ENCODE data around the gene CTBS.
"Not testable (repeated sequence)": the region's sequence is repeated elsewhere in the genome, so short reads cannot be mapped to it uniquely, and the experiment has no call there.

Gene CTBS

GRCh38 chr1:84573967-84574842 is at the start of gene CTBS:
TSS of gene CTBS (minus strand) at chr1:84574440. CDS start at chr1:84574415, 25 bp downstream.
- peak; percentile 67 to 76 for DNase-seq (ENCODE audit: extremely low read depth in 1 of 2, low read depth in 1 of 2)

- DNase-seq (ENCODE audit: extremely low read depth in 1 of 2, low read depth in 1 of 2) = no peak
These were observed 47.3 kb upstream of the CTBS start for GRCh38 chr1:84621553-84621952.

- peak; percentile 64 to 67 for DNase-seq (ENCODE audit: extremely low read depth in 1 of 2, low read depth in 1 of 2)
These were observed 46.6 kb upstream of the CTBS start for GRCh38 chr1:84620720-84621313.

- DNase-seq (ENCODE audit: extremely low read depth in 1 of 2, low read depth in 1 of 2) = peak; percentile 38 to 80
These were observed 45.3 kb upstream of the CTBS start for GRCh38 chr1:84619383-84620102.

- no peak for DNase-seq (ENCODE audit: extremely low read depth in 1 of 2, low read depth in 1 of 2)
These were observed 43.1 kb upstream of the CTBS start for GRCh38 chr1:84617349-84617748.

- DNase-seq (ENCODE audit: extremely low read depth in 1 of 2, low read depth in 1 of 2) = no peak
These were observed 41.5 kb upstream of the CTBS start for GRCh38 chr1:84615790-84616189.

- DNase-seq (ENCODE audit: extremely low read depth in 1 of 2, low read depth in 1 of 2) = no peak
These were observed 39.6 kb upstream of the CTBS start for GRCh38 chr1:84613887-84614286.

GRCh38 chr1:84613026-84613425 is 38.8 kb upstream of the CTBS start:
- no peak for DNase-seq (ENCODE audit: extremely low read depth in 1 of 2, low read depth in 1 of 2)

GRCh38 chr1:84611796-84612195 is 37.6 kb upstream of the CTBS start:
- DNase-seq (ENCODE audit: extremely low read depth in 1 of 2, low read depth in 1 of 2) = no peak

GRCh38 chr1:84611091-84611490 is 36.9 kb upstream of the CTBS start:
- no peak for DNase-seq (ENCODE audit: extremely low read depth in 1 of 2, low read depth in 1 of 2)

GRCh38 chr1:84606977-84607376 is 32.7 kb upstream of the CTBS start:
- DNase-seq (ENCODE audit: extremely low read depth in 1 of 2, low read depth in 1 of 2) = no peak

GRCh38 chr1:84605157-84605556 is 30.9 kb upstream of the CTBS start:
- DNase-seq (ENCODE audit: extremely low read depth in 1 of 2, low read depth in 1 of 2) = no peak

GRCh38 chr1:84603941-84604830 is 29.9 kb upstream of the CTBS start:
- no peak for DNase-seq (ENCODE audit: extremely low read depth in 1 of 2, low read depth in 1 of 2)

GRCh38 chr1:84603223-84603622 is 29.0 kb upstream of the CTBS start:
- DNase-seq (ENCODE audit: extremely low read depth in 1 of 2, low read depth in 1 of 2) = no peak

- DNase-seq (ENCODE audit: extremely low read depth in 1 of 2, low read depth in 1 of 2) = no peak
These were observed 26.6 kb upstream of the CTBS start for GRCh38 chr1:84600796-84601195.

- no peak for DNase-seq (ENCODE audit: extremely low read depth in 1 of 2, low read depth in 1 of 2)
These were observed 24.9 kb upstream of the CTBS start for GRCh38 chr1:84598846-84599741.

GRCh38 chr1:84598418-84598817 is 24.2 kb upstream of the CTBS start:
- DNase-seq (ENCODE audit: extremely low read depth in 1 of 2, low read depth in 1 of 2) = no peak

- no peak for DNase-seq (ENCODE audit: extremely low read depth in 1 of 2, low read depth in 1 of 2)
These were observed 22.8 kb upstream of the CTBS start for GRCh38 chr1:84597011-84597410.

GRCh38 chr1:84594959-84595358 is 20.7 kb upstream of the CTBS start:
- not testable (repeated sequence) for DNase-seq (ENCODE audit: extremely low read depth in 1 of 2, low read depth in 1 of 2)

- no peak for DNase-seq (ENCODE audit: extremely low read depth in 1 of 2, low read depth in 1 of 2)
These were observed 12.9 kb upstream of the CTBS start for GRCh38 chr1:84587099-84587498.
